GM23338 (cell line): ENCODE results near the gene GBP2.

ENCODE experiments used
- CTCF ChIP-seq, 2 experiments: fragments of 200-600 bp in 1 of 2; sonication (generic) in 1 of 2; conservative IDR thresholded peaks; 2 replicates each; pipeline versions ENCODE4 v1.5.1 to v1.6.1; 2016 to 2017; ENCODE audit warnings: antibody characterized with exemption in 2 of 2, low read depth in 2 of 2, mild to moderate bottlenecking in 2 of 2, moderate library complexity in 1 of 2
- EZH2 ChIP-seq: fragments of 200-600 bp; sonication (generic); IDR thresholded peaks from one replicate; pipeline ENCODE4 v1.8.0; 2017; ENCODE audit warnings: antibody characterized with exemption, mild to moderate bottlenecking, low read depth; ENCODE audit not compliant: unreplicated experiment
- EZH2phosphoT487 ChIP-seq: fragments of 200-600 bp; sonication (generic); IDR thresholded peaks from one replicate; pipeline ENCODE4 v1.8.1; 2018; ENCODE audit warnings: antibody characterized with exemption; ENCODE audit not compliant: unreplicated experiment
- ZNF114 ChIP-seq: fragments of 250-450 bp; sonication (Bioruptor Pico); IDR thresholded peaks from 2 replicates; pipeline ENCODE4 v1.5.0; 2020; ENCODE audit warnings: mild to moderate bottlenecking, moderate library complexity

GRCh38 chr1:89143484-89143883 lies 17.6 kb upstream of the GBP2 start:
- TF ChIP-seq ZNF114 (CRISPR knock-in tag) (no peak), EZH2 (no peak), CTCF (conservative IDR thresholded peaks at IDR 0.05; ENCODE audit: low read depth in 2 of 2) (no peak), EZH2phosphoT487 (no peak)
